CD4-positive, alpha-beta T cell treated with Interleukin-17A for 4 hours (primary cell): Measurements from ENCODE around the gene NTSR2.

Experiments
- DNase-seq: peaks from one replicate; pipeline ENCODE4 v3.0.0-alpha.2; 2020; ENCODE audit warnings: mixed read lengths

Gene NTSR2

GRCh38 chr2:11657195-11657594 is 12.8 kb downstream of the NTSR2 start:
- DNase-seq, result no peak

DNA sequence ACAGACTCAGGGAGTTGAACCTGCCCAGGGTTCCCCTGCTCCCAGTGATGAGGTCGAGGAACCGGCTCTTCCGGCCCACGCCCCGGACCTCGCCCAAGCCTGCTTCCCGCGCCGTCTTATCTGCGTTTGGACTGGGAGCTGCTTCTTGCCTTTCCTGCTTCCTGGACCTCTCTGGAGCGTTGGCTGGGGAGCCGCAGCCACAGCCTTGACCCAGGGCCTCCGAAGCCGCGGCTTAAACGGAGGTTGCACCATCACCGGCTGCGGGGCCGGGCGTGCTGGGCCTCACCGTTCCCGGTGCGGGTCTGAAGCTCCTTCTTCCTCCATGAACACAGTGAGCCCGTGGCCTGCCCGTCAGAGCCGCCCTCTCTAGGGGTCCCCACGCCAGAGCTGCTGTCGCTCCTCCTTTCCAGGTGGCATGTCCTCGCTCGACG is 13.3 kb downstream of the NTSR2 start:
- no peak for DNase-seq

DNA sequence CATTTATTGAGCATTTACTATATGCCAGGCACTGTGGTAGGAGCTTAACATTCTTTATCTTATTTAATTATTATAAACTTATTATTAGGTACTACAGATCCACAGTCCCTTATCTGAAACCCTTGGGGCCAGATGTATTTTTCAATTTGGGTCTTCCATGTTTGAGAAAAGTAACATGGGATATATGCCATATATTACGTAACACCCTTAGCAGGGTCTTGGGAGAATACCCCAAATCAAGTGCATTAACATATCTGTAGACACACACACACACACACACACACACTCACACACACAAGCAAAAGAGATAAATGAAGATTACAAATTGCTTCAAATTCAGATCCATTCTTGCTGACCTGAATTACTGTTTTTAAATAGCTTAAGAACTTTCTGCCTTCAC is 13.7 kb downstream of the NTSR2 start:
- DNase-seq, result no peak

DNA sequence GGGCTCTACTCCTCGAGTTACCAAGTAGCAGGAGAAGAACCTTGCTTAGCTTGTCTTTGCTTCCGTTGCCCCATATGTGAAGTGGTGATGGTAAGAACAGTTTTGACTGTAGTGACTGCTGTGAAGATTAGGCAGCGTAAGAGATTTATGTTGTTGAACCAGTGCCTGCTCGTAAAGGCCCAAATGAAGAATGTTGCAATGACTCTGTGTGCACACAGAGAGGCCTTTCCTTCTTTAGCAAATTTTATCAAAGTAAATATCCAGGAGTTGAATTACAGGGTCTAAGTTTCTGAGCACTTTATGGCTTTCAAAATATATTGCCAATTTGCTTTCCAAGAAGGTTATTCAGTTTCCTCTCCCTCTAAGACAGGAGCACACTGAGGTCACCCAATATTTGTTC is 14.5 kb downstream of the NTSR2 start:
- no peak for DNase-seq

GRCh38 chr2:11652553-11652952 is 17.4 kb downstream of the NTSR2 start:
- DNase-seq, result no peak

DNA sequence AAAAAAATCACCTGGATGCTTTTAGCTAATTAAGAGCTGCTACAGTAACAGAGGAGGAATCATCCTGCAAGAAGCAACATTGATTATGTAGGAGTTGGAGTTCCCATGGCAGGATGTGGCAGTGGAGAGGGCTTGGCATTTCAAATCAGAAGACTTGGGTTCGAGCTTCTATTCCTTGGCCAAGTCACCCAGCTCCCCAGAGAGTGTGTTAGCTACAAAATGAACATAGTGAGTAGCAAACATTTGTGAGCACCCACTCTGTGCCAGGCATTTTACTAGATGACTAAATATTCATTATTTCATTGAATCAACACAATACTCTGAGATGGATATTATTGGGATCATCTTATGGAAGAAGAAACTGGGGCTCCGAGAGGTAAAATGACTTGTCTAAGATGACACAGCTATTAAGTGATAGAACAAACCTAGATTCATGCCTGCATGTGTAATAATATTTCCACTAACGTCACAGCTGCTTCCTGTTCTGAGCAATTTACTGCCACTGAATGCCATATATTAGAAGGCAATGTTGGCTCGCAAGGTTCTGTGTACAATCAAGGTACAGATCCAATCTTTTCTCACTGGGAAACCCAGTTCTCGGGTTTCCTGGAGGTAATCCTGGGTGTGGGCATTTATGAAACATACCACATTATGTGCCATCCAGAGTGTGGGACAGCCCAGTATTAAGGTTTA is 18.0 kb downstream of the NTSR2 start:
- DNase-seq, result no peak

DNA sequence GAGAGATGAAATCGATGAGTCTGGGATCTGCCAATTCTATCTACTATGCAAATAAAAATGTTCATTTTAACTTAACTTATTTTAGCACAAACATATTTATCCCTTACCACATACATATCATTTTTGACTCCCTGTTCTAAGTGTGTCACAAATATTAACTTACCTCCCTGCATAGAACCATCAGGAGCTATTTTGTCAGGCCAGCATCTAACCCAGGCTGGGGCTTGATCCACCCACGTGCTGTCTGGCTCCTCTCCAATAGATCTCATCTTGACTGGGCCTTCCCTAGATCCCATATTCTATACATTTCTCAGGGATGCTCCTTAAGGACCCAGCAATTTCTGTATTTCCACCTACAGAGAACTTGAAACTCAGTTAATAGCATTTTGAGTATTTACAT is 20.9 kb downstream of the NTSR2 start:
- no peak for DNase-seq

- no peak for DNase-seq
Measured at GRCh38 chr2:11647834-11648600, 22.0 kb downstream of the NTSR2 start.

GRCh38 chr2:11646530-11646929 is 23.5 kb downstream of the NTSR2 start:
- DNase-seq, result no peak

DNA sequence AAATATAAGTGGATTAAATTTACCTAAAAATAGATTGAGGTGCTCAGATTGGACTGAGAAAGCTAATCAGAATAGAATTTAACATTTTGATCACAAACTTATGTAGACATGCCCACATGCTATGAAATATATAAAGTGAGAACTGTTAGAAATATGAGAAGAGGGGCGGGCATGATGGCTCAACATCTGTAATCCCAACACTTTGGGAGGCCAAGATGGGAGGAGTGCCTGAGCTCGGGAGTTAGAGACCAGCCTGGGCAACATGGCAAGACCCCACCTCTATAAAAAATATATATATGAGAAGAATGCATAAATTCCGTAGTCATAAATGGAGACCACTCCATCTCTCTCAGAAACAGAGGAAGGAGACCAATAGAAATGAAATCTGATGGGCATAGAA is 25.7 kb downstream of the NTSR2 start:
- DNase-seq, result no peak

- DNase-seq, result no peak
Measured at GRCh38 chr2:11642972-11643371, 27.0 kb downstream of the NTSR2 start.

- DNase-seq, result no peak
Measured at GRCh38 chr2:11640132-11640531, 29.9 kb downstream of the NTSR2 start.

GRCh38 chr2:11639503-11639902 is 30.5 kb downstream of the NTSR2 start:
- DNase-seq, result no peak

DNA sequence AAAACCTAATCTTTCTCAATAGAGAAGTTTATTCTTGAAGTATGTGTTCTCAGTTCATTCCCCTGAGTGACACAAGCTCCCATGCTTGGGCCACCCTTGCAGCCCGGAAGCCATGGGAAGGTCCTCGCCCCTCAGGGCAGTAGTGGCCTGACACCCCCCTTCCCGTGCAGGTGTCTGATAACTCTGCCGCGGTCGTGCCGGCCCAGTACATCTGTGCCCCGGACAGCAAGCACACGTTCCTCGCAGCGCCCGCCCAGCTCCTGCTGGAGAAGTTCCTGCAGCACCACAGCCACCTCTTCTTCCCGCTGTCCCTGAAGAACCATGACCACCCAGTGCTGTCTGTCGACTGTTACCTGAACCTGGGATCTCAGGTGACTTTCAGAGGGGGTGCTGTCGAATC is 32.4 kb downstream of the NTSR2 start:
- DNase-seq, result no peak

DNA sequence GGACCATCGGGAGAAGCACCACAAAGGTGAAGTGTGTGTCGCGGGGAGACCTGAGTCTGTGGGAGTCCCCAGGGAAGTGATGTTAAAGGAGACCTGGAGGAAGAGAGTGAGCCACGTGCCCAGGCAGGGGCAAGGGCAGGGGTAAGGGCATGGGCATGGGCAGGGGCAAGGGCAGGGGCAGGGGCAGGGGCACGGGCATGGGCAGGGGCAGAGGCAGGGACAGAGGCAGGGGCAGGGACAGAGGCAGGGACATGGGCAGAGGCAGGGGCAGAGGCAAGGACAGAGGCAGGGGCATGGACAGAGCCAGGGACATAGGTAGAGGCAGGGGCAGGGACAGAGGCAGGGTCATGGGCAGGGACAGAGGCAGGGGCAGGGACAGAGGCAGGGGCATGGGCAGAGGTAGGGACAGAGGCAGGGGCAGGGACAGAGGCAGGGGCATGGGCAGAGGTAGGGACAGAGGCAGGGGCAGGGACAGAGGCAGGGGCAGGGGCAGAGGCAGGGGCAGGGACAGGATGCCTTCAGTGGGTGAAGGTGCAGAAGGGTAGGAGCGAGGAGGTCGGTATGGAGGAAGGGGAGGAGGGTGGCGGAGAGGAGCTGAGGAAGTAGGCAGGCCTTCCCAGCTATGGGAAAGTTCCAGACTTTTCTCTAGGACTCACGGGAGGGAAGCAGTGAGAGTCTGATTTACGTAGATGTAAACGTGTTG is 33.3 kb downstream of the NTSR2 start:
- DNase-seq, result no peak

- DNase-seq, result no peak
Measured at GRCh38 chr2:11635141-11635540, 34.9 kb downstream of the NTSR2 start.

DNA sequence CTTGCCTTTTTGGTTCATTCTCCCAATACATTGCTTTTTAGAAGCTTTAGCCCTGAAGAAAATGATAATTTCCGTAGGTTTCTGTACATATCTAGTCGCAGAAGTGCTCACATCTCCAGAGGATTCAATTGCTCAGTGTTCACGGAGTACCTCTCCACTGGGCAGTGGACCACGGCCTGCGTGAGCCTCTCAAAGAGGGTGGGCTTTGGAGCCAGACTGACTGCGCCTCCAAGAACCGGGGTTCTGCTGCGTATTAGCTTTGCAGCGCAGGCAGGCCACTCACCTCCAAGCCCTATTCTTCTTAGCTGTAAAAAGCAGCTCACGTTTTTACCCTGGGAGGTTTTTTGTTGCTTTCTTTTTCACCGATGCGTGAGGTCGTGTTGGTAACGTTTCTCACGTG is 35.4 kb downstream of the NTSR2 start:
- DNase-seq, result no peak

DNA sequence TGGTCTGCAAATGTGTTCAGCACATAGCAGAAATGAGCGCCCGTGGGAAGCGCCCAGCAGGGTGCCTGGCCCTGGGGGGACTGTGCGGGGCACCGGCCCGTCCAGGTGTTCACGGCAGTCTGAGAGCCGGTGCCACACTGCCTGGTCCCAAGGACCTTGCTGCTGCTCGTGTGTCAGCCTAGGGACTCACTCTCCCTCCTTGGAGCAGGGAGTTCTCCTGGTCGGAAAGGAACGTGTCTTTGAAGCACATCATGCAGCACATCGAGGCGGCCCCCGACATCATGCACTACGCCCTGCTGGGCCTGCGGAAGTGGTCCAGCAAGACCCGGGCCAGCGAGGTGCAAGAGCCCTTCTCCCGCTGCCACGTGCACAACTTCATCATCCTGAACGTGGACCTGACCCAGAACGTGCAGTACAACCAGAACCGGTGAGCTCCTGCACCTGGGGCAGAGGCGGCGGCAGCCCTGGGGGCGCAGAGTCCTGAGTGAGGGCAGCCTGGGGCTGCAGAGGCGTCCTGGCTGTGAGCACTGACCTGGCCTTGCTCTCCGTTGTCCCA is 36.0 kb downstream of the NTSR2 start:
- no peak for DNase-seq

DNA sequence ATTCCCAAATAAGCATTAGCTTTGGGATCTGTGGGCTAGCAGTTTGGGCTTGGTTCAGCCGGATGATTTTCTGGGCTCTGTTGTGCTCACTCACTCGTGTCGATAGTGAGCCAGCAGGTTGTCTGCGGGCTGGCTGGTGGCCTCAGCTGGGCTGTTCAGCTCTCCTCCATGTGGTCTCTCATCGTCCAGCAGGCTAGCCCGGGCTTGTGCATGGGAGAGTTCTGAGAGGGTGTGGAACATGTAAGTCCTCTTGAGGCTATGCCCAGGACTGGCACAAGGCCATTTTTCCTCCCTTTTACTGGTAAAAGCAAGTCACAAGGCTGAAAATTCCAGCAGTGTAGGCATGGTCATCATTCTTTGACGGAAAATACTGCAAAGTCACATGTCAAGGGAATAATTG is 38.5 kb downstream of the NTSR2 start:
- DNase-seq, result no peak

DNA sequence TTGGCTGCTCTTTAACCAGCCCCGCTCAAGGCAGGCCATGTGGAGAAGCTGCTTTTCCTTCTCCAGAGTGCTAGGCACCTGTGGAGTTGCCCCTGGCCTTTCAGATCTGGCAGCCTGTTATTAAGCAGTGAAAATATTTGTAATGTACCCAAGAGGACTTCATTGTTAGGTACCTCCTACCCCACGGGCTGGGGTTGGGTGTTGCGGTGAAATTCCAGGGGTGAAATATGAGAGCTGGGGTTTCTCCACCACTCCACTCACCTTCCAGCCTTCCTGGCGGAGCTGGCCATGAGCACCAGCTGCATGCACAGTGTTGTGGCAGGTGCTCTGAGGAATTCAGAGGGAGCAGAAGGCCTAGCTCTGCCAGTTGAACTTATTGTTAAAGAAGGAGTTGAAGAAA is 39.1 kb downstream of the NTSR2 start:
- DNase-seq, result no peak

DNA sequence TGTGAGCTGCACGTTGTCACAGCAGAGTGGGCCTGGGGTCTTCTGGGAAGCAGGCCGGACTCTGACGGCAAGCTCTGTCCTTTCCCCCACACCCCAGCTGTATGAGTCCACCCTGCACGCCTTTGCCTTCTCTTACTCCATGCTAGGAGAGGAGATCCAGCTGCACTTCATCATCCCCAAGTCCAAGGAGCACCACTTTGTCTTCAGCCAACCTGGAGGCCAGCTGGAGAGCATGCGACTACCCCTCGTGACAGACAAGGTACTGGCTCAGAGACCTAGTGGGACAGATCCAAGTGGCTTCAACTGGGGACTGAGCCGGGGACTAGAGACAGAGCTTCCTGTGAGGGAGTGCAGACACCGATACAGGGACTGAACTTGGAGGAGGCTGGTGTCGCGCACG is 40.1 kb downstream of the NTSR2 start:
- DNase-seq, result no peak

DNA sequence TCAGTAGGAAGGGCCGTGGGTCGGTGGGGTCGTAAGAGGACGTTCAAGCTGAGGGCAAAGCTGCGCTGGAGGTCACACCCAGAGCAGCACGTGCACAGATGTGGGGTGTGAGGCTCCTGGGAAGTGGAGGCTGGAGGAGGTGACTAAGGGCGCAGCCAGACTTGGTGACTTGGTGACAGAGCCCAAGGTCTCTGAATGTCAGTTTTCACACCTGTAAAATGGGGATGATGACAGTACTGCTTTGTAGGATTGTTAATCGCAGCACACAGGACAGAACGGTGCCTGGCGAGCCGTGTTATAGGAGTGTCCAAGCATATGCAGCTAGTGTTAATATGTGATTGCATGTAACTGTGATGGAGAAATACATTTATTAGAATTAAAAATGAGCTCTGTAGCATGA is 40.8 kb downstream of the NTSR2 start:
- no peak for DNase-seq

DNA sequence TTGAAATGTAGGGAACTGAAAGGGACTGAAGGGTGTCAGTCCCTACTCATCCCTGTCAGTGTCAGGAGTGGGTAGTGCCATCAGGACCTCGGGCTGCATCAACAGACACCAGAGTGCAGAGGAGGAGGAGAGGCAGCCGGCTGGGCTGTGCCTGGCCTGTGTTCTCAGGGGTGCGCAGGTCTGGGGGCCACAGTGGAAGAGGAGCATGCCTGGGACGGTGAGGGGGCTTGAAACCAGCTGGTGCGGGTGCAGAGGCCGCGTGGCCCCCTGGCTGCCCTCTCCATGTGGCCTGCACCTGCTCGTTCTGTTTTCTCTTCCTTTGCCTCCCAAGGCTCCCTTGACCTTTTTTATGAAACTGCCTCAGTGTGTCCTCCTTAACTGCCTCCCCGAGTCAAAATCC is 41.3 kb downstream of the NTSR2 start:
- DNase-seq, result no peak

DNA sequence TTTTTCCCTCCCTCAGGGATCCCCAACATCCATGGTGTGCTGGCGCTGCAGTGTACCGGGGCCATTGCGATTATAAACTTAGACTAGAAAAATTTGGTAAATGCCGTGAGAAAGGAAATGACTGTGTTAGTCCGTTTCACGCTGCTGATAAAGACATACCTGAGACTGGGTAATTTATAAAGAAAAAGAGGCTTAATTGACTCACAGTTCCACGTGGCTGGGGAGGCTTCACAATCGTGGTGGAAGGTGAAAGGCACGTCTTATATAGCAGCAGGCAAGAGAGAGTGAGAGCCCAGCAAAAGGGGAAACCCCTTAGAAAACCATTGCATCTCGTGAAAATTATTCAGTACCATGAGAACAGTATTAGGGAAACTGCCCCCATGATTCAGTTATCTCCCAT is 44.3 kb downstream of the NTSR2 start:
- no peak for DNase-seq
